Left renal cortex interstitium (tissue), 4 donors: ENCODE data around the gene PEX26. TPM values are rescaled to one million over a fixed set of nuclear protein-coding genes. Genes with fewer than 3 reads are reported as not detected.
"Not testable (repeated sequence)": the region's sequence is repeated elsewhere in the genome, so short reads cannot be mapped to it uniquely, and the experiment has no call there.

Experiments used
- DNase-seq, 4 donors: peaks; one replicate each; pipeline ENCODE4 v3.0.0-alpha.2; 2013; ENCODE audit warnings: low read depth in 4 of 4, low spot score in 2 of 4, missing footprints in 1 of 4
- polyA plus RNA-seq, 4 donors: library from polyadenylated mRNA; unstranded; fragments of 120-200 nt; gene quantifications; one replicate each; pipeline ENCODE4 v1.2.1, GENCODE V29; 2013; ENCODE audit not compliant: insufficient read length in 4 of 4

The PEX26 gene
- polyA plus RNA-seq, 4 donors = 25.5 to 38.3 (median 34.3) TPM

GRCh38 chr22:18070556-18071306 is 7.1 kb upstream of the PEX26 start:
- no peak for DNase-seq

- DNase-seq = not testable (repeated sequence)
These were observed 6.4 kb upstream of the PEX26 start for GRCh38 chr22:18071307-18071967.

- no peak for DNase-seq
These were observed 5.9 kb upstream of the PEX26 start for GRCh38 chr22:18071968-18072310.

GRCh38 chr22:18073467-18073866 is 4.3 kb upstream of the PEX26 start:
- DNase-seq = no peak

GRCh38 chr22:18073927-18074326 is 3.9 kb upstream of the PEX26 start:
- not testable (repeated sequence) for DNase-seq

GRCh38 chr22:18075101-18075719 is 2.6 kb upstream of the PEX26 start:
- DNase-seq = no peak

- DNase-seq = peak; percentile 70 to 89 (median 74)
These were observed 1.9 kb upstream of the PEX26 start for GRCh38 chr22:18075720-18076497.

GRCh38 chr22:18077087-18077638 is 627 bp upstream of the PEX26 start:
- DNase-seq = no peak

GRCh38 chr22:18078329-18079041 is 695 bp downstream of the PEX26 start:
- DNase-seq = no peak

- DNase-seq = no peak
These were observed 2.0 kb downstream of the PEX26 start for GRCh38 chr22:18079706-18080233.

- no peak for DNase-seq
These were observed 3.6 kb downstream of the PEX26 start for GRCh38 chr22:18081416-18081815.

- no peak for DNase-seq
These were observed 4.7 kb downstream of the PEX26 start for GRCh38 chr22:18082467-18082866.

- DNase-seq = no peak
These were observed 5.6 kb downstream of the PEX26 start for GRCh38 chr22:18083406-18083805.

- no peak for DNase-seq
These were observed 7.4 kb downstream of the PEX26 start for GRCh38 chr22:18085188-18085587.

GRCh38 chr22:18087350-18087855 is 9.6 kb downstream of the PEX26 start:
- DNase-seq = no peak

- no peak for DNase-seq
These were observed 11.2 kb downstream of the PEX26 start for GRCh38 chr22:18088825-18089568.

- DNase-seq = no peak
These were observed 12.5 kb downstream of the PEX26 start for GRCh38 chr22:18090286-18090685.

GRCh38 chr22:18091478-18091877 is 13.7 kb downstream of the PEX26 start:
- DNase-seq = no peak

- no peak for DNase-seq
These were observed 14.2 kb downstream of the PEX26 start for GRCh38 chr22:18091916-18092526.
